ENCODE measurements around the gene UBB. TPM values are rescaled to one million over a fixed set of nuclear protein-coding genes. Genes with fewer than 3 reads are reported as not detected.

UBB gene
- total and polyA plus RNA-seq, 9 of the 15 experiments (the other 6 are each of a cell fraction or from before 2014, with no cell fraction given) = 1,069 to 4,143 (median 1,696) TPM

GRCh38 chr17:16380640-16381495 lies at the start of gene UBB (continued):
- TF ChIP-seq ZNF77 (CRISPR knock-in tag; IDR thresholded peaks at IDR 0.05) (no peak), PTTG1 (tag; IDR thresholded peaks at IDR 0.05; ENCODE audit: low read depth) (no peak), EP300 (IDR thresholded peaks at IDR 0.05; ENCODE audit: low read length) (peak; percentile 64), E4F1 (CRISPR knock-in tag; IDR thresholded peaks at IDR 0.05; ENCODE audit: borderline replicate concordance) (no peak; the same call in 1 of the 2 replicates), MEF2A (IDR thresholded peaks at IDR 0.05; ENCODE audit: control insufficient read depth, low read depth, low read length) (no peak), TAF15 (IDR thresholded peaks at IDR 0.05; ENCODE audit: low read depth, low read length) (no peak), RFX7 (CRISPR knock-in tag; IDR thresholded peaks at IDR 0.05) (no peak), MAFF (IDR thresholded peaks at IDR 0.05; ENCODE audit: low read length) (no peak), ZNF592 (IDR thresholded peaks at IDR 0.05) (0 out of 2 replicates have a peak, but pooled peaks have one; percentile 41), ZC3H4 (CRISPR knock-in tag; IDR thresholded peaks at IDR 0.05; ENCODE audit: borderline replicate concordance) (peak; percentile 98), SLC30A9 (CRISPR knock-in tag; IDR thresholded peaks at IDR 0.05) (no peak), OTX1 (CRISPR knock-in tag; IDR thresholded peaks at IDR 0.05) (peak; percentile 91), ZFP91 (CRISPR knock-in tag; IDR thresholded peaks at IDR 0.05) (no peak), ARID3A (IDR thresholded peaks at IDR 0.05; ENCODE audit: borderline replicate concordance, low read depth, low read length) (peak; percentile 73; the same call in 1 of the 2 replicates)

All from K562 (cell line).